SIG-M5 treated with dmso at 0.1 percent for 504 hours (cell line): ENCODE data around the gene SHISA7.

Experiments
- DNase-seq: peaks from one replicate; lab custom pipeline; 2025; ENCODE audit not compliant: unreplicated experiment; lab: John Stamatoyannopoulos, UW

The SHISA7 gene

DNA sequence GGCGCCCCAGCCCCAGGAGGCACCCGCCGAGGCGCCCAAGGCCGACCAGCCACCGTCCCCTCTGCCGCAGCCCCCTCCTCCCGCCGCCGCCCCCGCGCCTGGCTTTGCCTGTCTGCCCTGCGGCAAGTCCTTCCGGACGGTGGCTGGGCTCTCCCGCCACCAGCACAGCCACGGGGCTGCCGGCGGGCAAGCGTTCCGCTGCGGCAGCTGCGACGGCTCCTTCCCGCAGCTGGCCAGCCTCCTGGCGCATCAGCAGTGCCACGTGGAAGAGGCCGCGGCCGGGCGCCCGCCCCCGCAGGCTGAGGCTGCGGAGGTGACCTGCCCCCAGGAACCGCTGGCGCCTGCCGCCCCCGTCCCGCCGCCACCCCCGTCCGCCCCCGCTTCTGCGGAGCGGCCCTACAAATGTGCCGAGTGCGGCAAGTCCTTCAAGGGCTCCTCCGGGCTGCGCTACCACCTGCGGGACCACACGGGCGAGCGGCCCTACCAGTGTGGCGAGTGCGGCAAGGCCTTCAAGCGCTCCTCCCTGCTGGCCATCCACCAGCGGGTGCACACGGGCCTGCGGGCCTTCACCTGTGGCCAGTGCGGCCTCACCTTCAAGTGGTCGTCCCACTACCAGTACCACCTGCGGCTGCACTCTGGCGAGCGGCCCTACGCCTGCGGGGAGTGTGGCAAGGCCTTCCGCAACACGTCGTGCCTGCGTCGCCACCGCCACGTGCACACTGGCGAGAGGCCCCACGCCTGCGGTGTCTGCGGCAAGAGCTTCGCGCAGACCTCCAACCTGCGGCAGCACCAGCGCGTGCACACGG, 39.3 kb upstream of the SHISA7 start:
- DNase-seq: no peak

DNA sequence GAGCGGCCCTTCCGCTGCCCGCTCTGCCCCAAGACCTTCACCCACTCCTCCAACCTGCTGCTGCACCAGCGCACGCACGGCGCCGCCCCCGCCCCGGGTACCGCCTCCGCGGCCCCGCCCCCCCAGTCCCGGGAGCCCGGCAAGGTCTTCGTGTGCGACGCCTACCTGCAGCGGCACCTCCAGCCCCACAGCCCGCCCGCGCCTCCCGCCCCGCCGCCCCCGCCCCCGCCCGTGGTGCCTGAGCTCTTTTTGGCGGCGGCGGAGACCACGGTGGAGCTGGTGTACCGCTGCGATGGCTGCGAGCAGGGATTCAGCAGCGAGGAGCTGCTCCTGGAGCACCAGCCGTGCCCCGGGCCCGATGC, 38.7 kb upstream of the SHISA7 start:
- DNase-seq: no peak

GRCh38 chr19:55481148-55481793, 38.2 kb upstream of the SHISA7 start:
- no peak for DNase-seq

DNA sequence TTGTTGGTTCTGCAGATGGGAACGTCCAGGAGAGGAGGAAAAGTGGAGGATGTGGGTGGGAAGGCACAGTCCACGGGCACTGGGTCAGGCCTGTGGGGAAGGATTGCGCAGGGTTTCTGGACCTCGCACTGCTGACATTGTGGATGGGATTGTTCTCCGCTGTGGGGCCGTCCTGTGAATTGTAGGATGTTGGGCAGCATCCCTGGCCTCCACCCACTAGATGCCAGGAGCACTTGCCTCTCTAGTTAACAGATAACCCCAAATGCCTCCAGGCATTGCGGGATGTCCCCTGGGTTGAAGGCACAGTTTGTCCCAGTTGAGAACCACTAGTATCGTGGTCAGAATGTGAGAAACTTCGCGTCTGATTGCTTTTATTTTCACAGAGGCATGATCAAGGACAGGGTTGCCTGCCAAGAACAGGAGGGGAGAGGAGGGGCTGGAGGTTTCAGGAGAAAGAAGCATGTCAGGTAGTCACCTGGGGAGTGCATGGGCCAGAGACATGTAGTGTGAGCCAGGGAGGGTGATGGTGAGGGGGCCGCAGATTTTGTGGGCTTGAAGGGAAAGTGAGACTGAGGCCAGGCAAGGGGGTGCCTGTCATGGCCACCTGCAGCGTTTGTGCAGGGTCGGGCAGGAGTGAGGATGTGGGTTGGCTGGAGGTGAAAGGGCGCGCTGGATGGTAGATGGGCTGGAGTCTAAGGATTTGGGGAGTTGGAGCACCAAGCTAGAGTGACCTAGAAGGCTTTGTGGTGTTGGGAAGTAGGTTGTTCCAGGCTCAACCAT, 36.5 kb upstream of the SHISA7 start:
- no peak for DNase-seq

GRCh38 chr19:55479045-55479444, 35.9 kb upstream of the SHISA7 start:
- DNase-seq: no peak

DNA sequence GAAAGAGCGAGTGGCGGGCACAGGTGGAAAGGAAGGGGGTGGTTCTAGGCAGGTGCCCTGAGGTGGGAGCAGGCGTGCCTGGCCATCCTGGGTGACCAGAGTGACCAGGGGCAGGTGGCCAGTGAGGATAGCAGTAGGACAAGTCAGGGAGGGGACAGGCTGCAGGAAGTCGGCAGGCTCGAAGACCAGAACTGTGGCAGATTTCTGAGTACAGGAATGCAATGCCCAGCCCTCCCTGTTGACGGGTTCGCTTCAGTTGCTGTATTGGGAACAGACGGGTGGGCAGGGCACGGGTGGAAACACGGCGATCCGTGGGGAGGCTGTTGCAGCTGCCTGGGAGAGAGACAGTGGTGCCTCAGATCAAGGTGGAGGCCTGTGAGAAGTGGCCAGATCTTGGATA, 35.3 kb upstream of the SHISA7 start:
- no peak for DNase-seq

GRCh38 chr19:55477905-55478304, 34.8 kb upstream of the SHISA7 start:
- DNase-seq: no peak

- DNase-seq: peak; percentile 95
These were observed 33.1 kb upstream of the SHISA7 start, which contains the start of gene ZNF628 for GRCh38 chr19:55476100-55476775. Gene ZNF628, plus strand, starts transcription at chr19:55476617. Its CDS starts 3,294 bp downstream, at chr19:55479911.

DNA sequence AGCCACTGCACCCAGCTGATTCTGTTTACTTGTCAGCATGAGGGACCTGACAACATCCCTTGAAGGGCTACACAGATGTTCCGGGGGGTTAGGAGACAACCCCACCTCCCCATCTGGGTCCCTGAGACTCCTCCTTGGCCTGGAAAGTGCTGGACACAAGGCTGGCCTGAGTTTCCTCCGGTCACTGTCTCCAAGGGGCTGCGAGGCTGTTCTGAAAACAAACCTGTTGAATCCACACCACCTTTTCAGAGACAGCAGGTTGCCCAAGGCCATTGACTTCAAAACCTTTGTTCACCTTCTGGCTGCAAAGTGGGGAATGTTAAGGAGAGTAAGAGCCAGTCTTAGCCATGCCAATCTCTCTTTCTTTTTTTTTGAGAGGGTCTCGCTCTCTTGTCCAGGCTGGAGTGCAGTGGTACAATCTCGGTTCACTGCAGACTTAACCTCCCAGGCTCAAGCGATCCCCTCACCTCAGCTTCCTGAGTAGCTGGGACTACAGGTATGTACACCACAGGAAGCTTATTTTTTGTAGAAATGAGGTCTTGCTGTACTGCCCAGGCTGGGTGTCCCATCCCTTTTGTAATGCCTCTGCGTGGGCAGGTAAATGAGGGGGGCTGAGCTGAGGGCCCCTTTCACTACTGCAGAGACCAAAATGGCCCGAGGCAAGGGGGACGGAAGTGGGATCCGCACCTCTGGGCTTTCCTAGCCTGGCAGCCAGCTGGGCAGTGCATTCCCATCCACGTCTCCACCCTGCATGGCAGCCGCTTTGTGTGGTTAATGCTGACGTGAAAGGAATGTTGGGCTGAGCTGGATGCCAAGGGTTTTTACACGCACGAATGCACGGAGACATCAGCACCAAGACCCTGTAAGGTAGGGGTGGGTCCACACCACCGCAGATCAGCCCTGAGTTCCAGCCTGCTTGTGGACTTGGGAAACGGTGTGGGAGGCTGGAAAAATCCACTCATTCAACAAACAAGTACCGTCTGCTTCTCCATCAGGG, 31.5 kb upstream of the SHISA7 start:
- DNase-seq: no peak

DNA sequence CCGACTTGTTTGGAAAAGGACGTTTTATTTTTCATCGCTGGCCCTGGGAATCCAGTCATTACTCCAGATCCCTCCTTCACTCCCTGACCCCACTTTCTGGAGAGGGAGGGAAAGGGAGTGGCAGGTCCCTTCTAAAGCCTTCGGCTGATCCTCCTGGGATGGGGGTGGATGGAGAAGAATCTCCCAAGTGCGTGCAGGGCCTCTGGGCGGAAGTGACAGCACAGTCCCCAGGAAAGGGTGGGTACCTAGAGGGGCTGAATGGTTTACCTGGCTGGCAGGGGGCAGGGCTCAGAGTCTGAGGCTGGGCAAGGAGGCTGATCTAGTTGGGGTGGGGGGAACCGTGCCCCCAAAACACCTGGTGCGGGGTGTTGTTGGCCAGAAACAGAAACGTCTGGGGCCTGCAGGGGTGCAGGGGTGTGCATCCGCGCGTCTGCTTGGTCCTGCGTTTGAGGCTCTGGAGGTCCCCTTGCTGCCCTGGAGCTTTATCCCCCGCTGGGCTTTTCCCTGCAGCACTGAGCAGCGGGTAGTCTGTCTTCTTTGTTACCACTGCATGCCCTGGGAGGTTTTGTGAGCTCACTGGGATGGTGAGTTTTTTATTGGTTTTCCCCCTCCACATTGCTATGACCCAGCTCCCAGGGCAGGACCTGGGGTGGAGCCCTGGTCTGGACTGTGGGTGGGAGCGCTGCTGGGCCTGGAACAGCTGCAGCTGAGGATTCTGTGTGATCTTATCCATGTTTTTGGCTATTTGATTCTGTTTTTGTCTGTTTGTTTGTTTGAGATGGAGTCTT, 30.3 kb upstream of the SHISA7 start:
- DNase-seq: no peak

- no peak for DNase-seq
These were observed 29.4 kb upstream of the SHISA7 start for GRCh38 chr19:55472463-55472862.

DNA sequence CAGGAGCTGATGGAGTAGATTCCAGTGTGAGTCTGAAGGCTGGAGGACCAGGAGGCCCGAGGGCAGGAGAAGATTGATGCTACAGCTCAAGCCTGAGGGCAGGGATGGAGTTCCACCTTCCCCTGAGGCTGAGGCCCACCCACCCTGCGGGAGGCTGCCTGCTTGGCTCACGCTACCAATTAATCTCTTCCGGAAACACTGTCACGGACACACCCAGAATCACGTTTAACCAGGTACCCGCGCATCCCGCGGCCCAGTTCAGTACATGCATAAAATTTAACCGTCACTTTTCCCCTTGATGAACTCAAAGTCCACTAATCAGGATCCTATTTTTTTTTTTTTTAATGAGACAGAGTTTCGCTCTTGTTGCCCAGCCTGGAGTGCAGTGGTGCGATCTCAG, 28.2 kb upstream of the SHISA7 start:
- DNase-seq: no peak

DNA sequence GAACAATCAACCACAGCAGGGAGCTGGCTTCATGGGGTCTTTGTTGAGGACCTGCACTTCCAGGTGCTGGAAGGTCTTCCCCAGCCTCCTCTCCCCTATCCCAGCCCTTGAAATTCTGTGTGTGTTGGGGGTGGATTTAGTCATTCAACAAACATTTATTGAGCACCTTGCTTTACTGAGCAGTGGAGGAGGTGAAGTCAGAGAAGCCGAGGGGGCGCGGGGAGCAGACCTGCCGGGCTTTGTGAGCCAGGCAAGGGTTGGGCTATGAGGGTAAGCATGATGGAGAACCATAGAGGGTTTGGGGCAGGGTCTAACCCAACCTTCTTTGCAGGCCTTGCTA, 24.9 kb upstream of the SHISA7 start:
- no peak for DNase-seq

DNA sequence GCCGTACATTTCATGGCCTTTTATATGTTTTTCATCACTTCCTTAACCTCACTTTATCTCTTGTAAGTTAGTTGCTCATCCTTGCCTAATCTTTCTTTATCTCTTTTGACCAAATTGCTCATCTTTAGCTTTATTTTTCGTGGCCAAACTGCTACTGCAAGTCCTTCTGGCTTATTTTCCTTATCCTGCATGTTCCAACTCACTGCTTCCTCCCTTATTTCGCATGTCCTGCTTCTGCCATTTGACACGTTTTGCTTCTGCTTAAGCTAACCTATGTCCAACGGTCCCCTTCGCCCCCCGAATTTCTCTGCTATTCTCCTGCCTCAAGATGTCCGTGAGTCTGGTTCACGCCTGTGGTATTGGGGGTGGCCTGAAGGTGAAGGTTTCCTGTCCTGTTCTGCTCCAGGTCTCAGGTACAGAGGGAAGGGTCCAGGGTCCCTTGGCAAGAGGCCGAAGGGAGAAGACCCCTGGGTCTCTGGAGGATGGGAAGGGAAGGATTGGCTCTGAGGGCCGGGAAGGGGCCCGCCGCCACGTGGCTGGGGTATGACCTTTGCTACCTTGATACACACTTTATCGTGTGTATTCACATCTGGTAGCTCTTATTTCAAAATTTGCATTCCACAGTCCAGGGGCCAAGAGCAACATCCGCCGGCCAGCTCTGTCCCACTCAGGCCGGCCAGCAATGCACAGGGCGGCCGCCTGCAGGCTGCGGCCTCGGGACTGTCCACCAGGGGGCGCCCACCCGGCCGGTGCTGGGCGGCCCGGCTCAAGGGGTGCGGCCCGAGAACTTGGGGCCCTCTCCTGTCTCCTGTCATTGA, 24.3 kb upstream of the SHISA7 start:
- no peak for DNase-seq

GRCh38 chr19:55466241-55466614, 23.1 kb upstream of the SHISA7 start:
- no peak for DNase-seq

- no peak for DNase-seq
These were observed 22.6 kb upstream of the SHISA7 start for GRCh38 chr19:55465460-55466240.

DNA sequence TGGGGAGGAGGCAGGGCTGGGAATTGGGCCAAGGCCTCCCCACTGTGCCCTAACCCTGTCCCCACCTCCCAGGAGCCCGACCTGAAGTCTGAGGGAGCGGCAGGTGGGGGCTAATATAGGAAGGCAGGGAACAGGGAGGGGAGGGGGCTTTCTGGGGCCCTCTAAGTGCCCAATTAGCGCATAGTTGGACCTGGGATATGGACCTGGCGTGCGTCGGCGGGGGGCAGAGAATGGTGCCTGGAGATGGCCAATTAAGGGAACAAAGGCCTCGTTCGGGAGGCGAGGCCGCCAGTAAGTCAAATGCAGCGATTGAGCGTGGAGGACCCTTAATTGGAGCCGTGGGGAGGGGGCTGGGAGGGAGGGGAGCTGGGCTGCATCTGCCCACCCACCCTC, 21.6 kb upstream of the SHISA7 start, which contains the start of gene C19orf85:
Gene C19orf85, minus strand, starts transcription at position 90 of the 393 bp plus-strand sequence. CDS start 197 bp downstream, outside the sequence.
- DNase-seq: no peak
